ENCODE data around the gene DDX52. TPM values are rescaled to one million over a fixed set of nuclear protein-coding genes. Genes with fewer than 3 reads are reported as not detected.

Gene DDX52
- total and polyA plus RNA-seq, 2 of the 13 experiments (the other 11 are each of a cell fraction or from before 2014, with no cell fraction given): 8.9 to 36.1 TPM

- Histone ChIP-seq H3K27ac (ENCODE audit: extremely low read length, insufficient read depth, low read length) (no peak overlapping the region), H3K4me3 (replicated peaks in 1 of 3; ENCODE audit: insufficient read depth in 1 of 3, low read depth in 2 of 3, low read length in 3 of 3) (no peak overlapping the region), H3K79me2 (ENCODE audit: insufficient read depth, low read length) (peaks cover 4% of the 10 kb centered on the region), H3K4me2 (ENCODE audit: low read depth, low read length) (no peak overlapping the region), H2AFZ (ENCODE audit: low read length) (no peak overlapping the region), H3K27me3 (ENCODE audit: control insufficient read depth in 1 of 2, insufficient read depth in 2 of 2, low read length in 2 of 2) (no peaks in the 10 kb centered on the region; a peak in 2 of 5 replicates), H3K36me3 (replicated peaks in 1 of 2; ENCODE audit: control insufficient read depth in 1 of 2, insufficient read depth in 2 of 2, low read length in 2 of 2) (no peaks in the 10 kb centered on the region), H3K9me3 (ENCODE audit: low read length) (no peaks in the 10 kb centered on the region), H4K20me1 (ENCODE audit: insufficient read depth, low read length) (no peaks in the 10 kb centered on the region), H3K4me1 (ENCODE audit: insufficient read depth, low read length) (peaks cover 48% of the 10 kb centered on the region), H3K9ac (ENCODE audit: insufficient read depth, low read depth, low read length) (no peak overlapping the region)
- in situ Hi-C loops (cut with HindIII; ENCODE audit: extremely low pct_ligation_motif_present, low pct_unique_long_range_greater_than_20kb) (loop anchor here (10.0 kb wide), 1 partner anchor 97 kb away; the partner anchor contains the start of gene HNF1B), intact Hi-C loops (cut with micrococcal nuclease; ENCODE audit: unreplicated experiment) (no loop called here)
- no peak for DNase-seq (ENCODE audit: low spot score)
- CTCF ChIA-PET (ENCODE audit: low intra/inter-chr PET ratio, low total read pairs): no interaction called here
- POLR2A ChIA-PET: interaction anchor here (0.8 to 2.1 kb wide), 2 partner anchors 61 to 69 kb away, joined by 3 to 6 read pairs; no protein-coding TSS in a partner anchor
- no peak for ATAC-seq
- no TSS peak for BruUV-seq (replicated peaks)
- no peak for TF ChIP-seq TARDBP (CRISPR knock-in tag; IDR thresholded peaks at IDR 0.05)
- TF ChIP-seq ZNF639 (CRISPR knock-in tag; conservative IDR thresholded peaks at IDR 0.05): no peak
- no peak for TF ChIP-seq ZNF30 (CRISPR knock-in tag; IDR thresholded peaks at IDR 0.05)
- TF ChIP-seq MAFK (conservative IDR thresholded peaks at IDR 0.05 in 1 of 2, IDR thresholded peaks at IDR 0.05 in 1 of 2; ENCODE audit: low read length in 2 of 2): no peak
- no peak for FAIRE-seq
- WGBS (ENCODE audit: low lambda C conversion rate): 94% methylated on average over 1 of the region's 1 CpG
Observed at GRCh38 chr17:37647856-37648255, 4.6 kb upstream of the DDX52 start.

GRCh38 chr17:37643869-37644268 lies 623 bp upstream of the DDX52 start:
- H3K9me3 ChIP-seq (ENCODE audit: low read length): no peaks in the 10 kb centered on the region
- peak overlapping the region; percentile 56 for H2AFZ ChIP-seq (ENCODE audit: low read length)
- FAIRE-seq (no peak), DNase-seq (ENCODE audit: low spot score) (no peak), ATAC-seq (no peak)
- ChIA-PET POLR2A (interaction anchor here (1.0 kb wide), 1 partner anchor 33 kb away, joined by 4 read pairs; no protein-coding TSS in a partner anchor), CTCF (ENCODE audit: low intra/inter-chr PET ratio, low total read pairs) (no interaction called here)
- WGBS (ENCODE audit: low lambda C conversion rate): 12% methylated on average over 3 of the region's 3 CpGs
- peaks cover 49% of the 10 kb centered on the region for H3K4me1 ChIP-seq (ENCODE audit: insufficient read depth, low read length)
- no peak overlapping the region for H3K27ac ChIP-seq (ENCODE audit: extremely low read length, insufficient read depth, low read length)
- intact Hi-C loops (cut with micrococcal nuclease; ENCODE audit: unreplicated experiment): no loop called here
- H3K9ac ChIP-seq (ENCODE audit: insufficient read depth, low read depth, low read length): peak overlapping the region; percentile 91; the same call in 1 of the 2 replicates
- TF ChIP-seq, protein P1, sequence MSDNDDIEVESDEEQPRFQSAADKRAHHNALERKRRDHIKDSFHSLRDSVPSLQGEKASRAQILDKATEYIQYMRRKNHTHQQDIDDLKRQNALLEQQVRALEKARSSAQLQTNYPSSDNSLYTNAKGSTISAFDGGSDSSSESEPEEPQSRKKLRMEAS (IDR thresholded peaks at IDR 0.05): peak; percentile 42; the same call in 1 of the 2 replicates
- TF ChIP-seq JUNB (CRISPR knock-in tag; IDR thresholded peaks at IDR 0.05; ENCODE audit: borderline replicate concordance): no peak
- no peaks in the 10 kb centered on the region for H4K20me1 ChIP-seq (ENCODE audit: insufficient read depth, low read length)
- in situ Hi-C loops (cut with HindIII; ENCODE audit: extremely low pct_ligation_motif_present, low pct_unique_long_range_greater_than_20kb): loop anchor here (10.0 kb wide), 1 partner anchor 101 kb away; the partner anchor contains the start of gene HNF1B
- peaks cover 3 to 17% of the 10 kb centered on the region in 2 experiments; a peak in 4 of 5 replicates for H3K36me3 ChIP-seq (replicated peaks in 1 of 2; ENCODE audit: control insufficient read depth in 1 of 2, insufficient read depth in 2 of 2, low read length in 2 of 2)
- H3K4me3 ChIP-seq (replicated peaks in 1 of 3; ENCODE audit: insufficient read depth in 1 of 3, low read depth in 2 of 3, low read length in 3 of 3): peak overlapping the region; percentile 86 to 96 (median 86); a peak in 5 of 6 replicates
- BruUV-seq (replicated peaks): TSS peak; percentile 54
- peaks cover 33% of the 10 kb centered on the region for H3K79me2 ChIP-seq (ENCODE audit: insufficient read depth, low read length)
- no peaks in the 10 kb centered on the region; a peak in 2 of 5 replicates for H3K27me3 ChIP-seq (ENCODE audit: control insufficient read depth in 1 of 2, insufficient read depth in 2 of 2, low read length in 2 of 2)
- H3K4me2 ChIP-seq (ENCODE audit: low read depth, low read length): peak overlapping the region; percentile 90

Measured in HepG2 (cell line).